HG02610 (cell line): ENCODE data around the gene SCRN3.
"Not testable (repeated sequence)": the region's sequence is repeated elsewhere in the genome, so short reads cannot be mapped to it uniquely, and the experiment has no call there.

Experiments used
- ATAC-seq: cut with Tn5 transposase; IDR thresholded peaks from one replicate; pipeline ENCODE4 v1.9.1; 2021; ENCODE audit warnings: mild to moderate bottlenecking, moderate library complexity; ENCODE audit not compliant: unreplicated experiment

SCRN3 gene, protein sequence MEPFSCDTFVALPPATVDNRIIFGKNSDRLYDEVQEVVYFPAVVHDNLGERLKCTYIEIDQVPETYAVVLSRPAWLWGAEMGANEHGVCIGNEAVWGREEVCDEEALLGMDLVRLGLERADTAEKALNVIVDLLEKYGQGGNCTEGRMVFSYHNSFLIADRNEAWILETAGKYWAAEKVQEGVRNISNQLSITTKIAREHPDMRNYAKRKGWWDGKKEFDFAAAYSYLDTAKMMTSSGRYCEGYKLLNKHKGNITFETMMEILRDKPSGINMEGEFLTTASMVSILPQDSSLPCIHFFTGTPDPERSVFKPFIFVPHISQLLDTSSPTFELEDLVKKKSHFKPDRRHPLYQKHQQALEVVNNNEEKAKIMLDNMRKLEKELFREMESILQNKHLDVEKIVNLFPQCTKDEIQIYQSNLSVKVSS

DNA sequence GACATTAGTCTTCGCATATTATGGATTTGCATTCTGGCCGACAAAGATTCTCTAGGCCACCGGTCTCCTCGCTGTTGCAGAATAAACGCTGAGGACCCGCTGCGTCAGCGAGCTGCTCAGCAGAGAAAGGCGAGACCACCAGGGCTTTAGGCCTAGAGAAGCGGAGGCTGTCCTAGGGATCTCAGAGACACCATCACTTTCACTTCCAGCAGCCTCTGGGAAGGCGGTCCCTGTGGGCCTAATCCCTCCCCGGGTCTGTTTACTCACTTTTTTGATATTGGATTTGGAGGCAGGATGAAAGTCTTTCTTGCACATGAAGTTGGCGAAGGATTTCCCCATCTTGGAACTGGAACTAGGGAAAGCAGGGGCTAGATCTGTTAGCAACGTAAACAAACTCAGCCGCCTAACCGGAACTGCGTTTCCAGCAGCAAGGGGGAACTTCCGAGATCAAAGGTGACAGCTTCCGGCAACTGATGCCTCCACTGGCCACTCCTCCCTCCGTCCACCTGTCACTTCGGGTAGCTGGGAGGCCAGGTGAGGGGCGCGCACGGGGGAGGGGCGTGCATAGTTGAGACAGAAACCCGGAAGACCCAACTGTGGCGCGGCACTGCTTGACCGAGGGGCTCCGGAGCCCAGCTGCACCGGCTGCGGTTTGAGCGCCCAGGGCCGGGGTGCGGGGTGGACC, at the start of gene SCRN3:
Gene SCRN3 (plus strand): TSS at position 447 of the 685 bp plus-strand sequence. CDS start 2,554 bp downstream, outside the sequence.
- ATAC-seq: peak; percentile 94

DNA sequence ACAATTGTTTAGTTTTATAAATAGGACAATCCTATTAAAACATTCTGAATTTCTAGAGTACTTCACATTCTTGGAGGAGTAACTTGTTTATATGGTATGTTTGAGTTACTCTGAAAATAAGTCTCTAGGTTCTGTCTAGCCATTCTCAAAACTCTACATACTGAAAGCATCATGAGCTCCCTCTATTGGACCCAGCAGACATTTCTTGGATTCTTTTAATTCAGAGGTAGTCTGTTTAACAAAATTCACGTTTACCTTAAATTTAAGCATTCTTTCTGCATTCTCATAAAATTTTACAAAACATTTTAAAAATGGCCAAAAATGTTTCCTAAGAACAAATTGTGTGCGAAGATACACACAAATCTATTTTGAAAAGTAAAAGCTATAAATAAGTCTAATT, 45.5 kb upstream of the SCRN3 start:
- no peak for ATAC-seq

DNA sequence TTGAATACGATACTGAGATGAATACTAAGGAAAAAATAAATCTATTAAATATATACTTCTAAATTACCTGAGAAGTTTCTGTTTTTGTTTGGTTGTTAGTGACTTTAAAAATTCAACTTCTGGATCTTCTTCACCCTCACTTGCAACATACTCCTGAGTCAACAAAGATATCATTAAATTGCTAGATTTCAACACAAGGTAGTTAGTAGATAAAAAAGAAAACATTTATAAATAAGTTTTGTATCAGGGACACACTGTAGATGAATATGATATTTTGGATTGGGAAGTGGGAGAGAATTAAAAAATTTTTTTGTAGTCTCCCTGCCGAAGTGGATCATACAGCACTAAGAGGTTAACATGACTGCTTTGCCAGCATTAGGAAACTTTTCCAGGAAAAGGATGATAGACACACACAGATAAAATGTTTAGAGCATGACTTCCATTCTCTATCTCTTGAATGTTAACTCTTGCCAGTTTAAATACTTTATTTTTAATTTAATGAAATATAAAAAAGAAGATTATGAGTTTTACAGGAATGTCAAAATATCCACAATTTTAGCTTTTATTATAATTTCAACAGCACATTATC, 44.8 kb upstream of the SCRN3 start:
- ATAC-seq: no peak

DNA sequence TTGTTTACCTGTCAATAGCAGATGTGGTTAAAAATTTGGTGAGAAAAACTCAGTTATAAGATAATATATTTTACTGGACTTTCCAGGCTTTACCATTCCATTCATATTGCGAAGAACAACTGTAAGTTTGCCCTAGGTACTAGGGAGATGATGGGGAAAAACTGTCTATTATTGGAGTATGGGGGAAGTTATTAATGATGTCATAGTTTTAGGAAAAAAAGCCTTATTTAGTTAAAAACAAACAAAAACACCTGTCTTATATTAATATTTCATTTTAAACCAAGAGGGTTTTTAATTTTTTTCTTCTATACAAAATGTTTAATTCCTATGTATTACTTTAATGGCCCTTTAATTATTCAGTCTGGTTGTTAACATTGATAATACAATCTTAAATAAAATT, 42.5 kb upstream of the SCRN3 start:
- ATAC-seq: no peak

DNA sequence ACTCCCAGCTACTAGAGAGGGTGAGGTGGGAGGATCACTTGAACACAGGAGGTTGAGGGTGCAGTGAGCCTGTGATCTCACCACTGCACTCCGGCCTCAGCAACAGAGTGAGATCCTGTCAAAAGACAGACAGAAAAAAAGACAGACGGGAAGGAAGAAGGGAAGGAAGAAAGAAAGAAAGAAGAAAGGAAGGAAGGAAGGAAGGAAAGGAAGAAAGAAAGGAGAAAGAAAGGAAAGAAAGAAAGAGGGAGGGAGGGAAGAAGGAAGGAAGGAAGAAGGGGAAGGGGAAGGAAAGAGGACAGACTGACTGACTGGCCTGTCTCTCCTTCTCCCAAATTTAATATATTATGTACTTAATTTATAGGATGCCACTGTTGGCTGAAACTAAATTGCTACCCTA, 39.2 kb upstream of the SCRN3 start:
- no peak for ATAC-seq

DNA sequence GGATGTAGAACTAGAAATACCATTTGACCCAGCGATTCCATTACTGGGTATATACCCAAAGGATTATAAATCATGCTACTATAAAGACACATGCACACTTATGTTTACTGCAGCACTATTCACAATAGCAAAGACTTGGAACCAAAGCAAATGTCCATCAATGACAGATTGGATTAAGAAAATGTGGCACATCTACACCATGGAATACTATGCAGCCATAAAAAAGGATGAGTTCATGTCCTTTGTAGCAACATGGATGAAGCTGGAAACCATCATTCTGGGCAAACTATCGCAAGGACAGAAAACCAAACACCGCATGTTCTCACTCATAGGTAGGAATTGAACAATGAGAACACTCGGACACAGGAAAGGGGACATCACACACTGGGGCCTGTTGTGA, 35.9 kb upstream of the SCRN3 start:
- not testable (repeated sequence) for ATAC-seq

DNA sequence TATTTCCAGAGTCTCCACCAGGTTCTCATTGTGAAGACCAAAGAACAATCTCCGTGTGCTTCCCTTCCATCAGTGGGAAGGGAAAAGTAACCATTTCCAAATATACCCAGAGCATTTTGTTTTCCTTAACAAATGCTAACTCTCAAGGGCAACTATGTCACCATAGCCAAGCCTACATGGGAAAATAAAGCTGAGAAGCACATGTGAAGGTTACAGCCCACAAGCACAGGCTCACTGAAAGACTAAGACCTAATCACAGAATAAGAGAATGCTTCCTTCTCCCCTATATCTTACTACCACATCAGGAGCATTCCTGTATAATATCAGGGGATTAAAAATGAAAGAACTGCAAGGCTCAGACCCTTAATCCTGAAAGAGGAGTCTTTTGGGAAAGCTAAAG, 32.6 kb upstream of the SCRN3 start:
- ATAC-seq: no peak

DNA sequence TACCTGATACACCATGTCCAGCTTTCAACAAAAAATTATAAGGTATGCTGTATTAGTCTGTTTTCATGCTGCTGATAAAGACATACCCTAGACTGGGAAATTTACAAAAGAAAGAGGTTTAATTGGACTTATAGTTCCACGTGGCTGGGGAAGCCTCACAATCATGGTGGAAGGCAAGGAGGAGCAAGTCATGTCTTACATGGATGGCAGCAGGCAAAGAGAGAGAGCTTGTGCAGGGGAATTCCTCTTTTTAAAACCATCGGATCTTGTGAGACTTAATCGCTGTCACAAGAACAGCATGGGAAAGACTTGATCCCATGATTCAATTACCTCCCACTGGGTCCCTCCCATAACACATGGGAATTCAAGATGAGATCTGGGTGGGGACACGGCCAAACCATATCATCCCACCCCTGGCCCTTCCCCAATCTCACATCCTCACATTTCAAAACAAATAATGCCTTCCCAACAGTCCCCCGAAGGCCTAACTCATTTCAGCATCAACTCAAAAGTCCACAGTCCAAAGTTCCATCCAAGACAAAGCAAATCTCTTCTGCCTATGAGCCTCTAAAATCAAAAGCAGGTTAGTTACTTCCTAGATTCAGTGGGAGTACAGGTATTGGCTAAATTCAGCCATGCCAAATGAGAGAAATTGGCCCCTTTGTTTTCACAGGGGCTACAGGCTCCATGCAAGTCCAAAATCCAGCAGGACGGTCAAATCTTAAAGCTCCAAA, 31.9 kb upstream of the SCRN3 start:
- ATAC-seq: not testable (repeated sequence)

DNA sequence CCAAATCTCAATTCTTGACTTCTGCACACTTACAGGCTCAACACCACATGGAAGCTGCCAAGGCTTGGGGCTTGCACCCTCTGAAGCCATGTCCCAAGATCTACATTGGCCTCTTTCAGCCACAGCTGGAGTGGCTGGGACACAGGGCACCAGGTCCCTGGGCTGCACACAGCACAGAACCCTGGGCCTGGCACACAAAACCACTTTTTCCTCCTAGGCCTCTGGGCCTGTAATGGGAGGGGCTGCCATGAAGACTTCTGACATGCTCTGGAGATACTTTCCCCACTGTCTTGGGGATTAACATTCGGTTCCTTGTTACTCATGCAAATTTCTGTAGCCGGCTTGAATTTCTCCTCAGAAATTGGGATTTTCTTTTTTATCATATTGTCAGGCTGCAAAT, 30.9 kb upstream of the SCRN3 start:
- no peak for ATAC-seq

DNA sequence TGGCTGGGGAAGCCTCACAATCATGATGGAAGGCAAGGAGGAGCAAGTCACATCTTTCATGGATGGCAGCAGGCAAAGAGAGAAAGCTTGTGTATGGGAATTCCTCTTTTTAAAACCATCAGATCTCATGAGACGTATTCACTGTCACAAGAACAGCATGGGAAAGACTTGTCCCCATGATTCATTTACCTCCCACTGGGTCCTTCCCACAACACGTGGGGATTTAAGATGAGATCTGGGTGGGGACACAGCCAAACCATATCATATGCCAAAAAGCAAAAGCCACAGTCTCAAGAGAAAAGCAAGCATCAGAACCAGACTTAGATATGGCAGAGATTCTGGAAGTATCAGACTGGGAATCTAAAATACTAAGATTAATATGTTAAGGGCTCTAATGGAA, 30.0 kb upstream of the SCRN3 start:
- no peak for ATAC-seq

DNA sequence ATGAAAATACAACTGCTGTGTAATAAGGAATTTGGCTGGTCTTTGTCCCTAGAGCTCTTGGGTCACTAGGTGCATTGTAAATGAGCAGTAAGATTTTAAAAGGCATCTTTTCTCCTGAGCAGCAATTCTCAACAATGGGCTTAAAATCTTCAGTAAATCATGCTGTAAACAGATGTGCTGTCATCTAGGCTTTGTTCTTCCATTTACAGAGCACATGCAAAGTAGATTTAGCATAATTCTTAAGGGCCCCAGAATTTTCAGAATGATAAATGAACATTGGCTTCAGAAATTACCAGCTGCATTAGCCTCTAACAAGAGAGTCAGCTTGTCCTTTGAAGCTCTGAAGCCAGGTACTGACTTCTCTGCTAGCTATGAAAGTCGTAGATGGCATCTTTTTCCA, 26.8 kb upstream of the SCRN3 start:
- ATAC-seq: no peak

DNA sequence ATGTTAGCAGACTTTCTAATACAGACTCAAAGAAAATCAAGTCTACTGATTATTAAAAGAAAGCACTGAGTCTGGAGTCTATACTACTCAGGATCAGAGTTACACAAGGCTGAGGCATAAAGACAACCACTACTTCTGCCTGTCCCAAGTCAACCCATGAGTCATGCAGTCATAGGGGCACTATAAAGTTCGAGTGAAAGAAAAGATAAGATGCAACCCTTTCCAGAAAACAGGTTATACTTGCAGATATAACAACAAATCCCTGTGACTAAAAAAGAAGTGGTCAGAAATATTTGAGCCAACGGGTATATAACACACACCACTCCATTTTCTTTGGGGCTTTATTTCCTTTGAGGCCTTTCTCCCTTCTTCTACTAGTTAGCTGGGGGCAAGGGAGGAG, 18.6 kb upstream of the SCRN3 start:
- ATAC-seq: no peak

DNA sequence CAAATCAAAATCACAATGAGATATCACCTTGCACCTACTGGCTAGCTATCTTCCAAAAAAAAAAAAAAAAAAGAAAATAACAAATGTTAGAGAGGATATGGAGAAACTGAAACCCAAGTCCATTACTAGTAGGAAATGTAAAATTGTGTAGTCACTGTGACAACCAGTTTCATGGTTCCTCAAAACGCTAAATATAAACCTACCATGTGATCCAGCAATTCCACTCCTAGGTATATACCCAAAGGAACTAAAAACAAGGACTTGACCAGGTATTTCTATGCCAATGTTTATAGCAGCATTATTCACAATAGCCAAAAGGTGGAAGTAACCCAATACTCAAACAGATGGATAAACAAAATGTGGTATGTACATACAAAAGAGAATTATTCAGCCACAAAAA, 11.7 kb upstream of the SCRN3 start:
- no peak for ATAC-seq

DNA sequence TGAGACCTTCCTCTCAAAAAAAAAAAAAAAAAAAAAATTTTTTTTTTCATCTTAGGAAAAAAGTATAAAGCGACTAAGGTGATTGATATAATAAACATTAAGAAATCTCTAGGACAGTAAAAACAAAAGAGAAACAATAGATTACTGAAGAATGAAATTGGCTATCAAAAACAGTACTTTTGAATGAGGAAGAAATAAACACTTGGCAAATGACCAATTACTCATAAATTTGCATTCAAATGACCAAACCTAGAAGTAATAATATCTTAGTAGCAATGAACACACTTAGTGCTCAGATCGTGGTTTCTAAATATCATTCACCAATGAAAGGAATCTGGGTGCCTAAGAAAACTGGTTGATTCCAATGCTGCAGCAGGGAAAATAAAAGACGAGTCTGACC, 10.3 kb upstream of the SCRN3 start:
- ATAC-seq: no peak

DNA sequence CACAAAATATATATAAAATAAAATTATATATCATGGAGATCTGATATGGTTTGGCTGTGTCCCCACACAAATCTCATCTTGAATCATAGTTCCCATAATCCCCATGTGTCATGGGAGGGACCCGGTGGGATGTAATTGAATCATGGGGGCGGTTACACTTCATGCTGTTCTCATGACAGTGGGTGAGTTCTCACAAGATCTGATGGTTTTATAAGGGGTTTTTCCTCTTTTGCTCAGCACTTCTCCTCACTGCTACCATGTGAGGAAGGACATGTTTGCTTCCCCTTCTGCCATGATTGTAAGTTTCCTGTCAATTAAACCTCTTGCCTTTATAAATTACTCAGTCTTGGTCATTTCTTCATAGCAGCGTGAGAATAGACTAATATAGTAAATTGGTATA, 6.8 kb upstream of the SCRN3 start:
- ATAC-seq: not testable (repeated sequence)

DNA sequence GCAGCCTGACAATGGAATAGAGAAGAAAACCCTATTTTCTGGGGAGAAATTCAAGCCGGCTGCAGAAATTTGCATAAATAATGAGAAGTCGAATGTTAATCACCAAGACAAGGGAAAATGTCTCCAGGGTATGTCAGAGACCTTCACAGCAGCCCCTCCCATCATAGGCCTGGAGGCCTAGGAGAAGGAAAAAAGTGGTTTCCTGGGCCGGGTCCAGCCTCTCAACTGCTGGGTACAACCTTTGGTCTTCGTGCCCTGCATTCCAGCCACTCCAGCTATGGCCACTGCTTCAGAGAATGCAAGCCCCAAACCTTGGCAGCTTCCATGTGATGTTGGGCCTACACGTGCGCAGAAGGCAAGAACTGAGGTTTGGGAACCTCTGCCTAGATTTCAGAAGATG, 6.0 kb upstream of the SCRN3 start:
- ATAC-seq: no peak

DNA sequence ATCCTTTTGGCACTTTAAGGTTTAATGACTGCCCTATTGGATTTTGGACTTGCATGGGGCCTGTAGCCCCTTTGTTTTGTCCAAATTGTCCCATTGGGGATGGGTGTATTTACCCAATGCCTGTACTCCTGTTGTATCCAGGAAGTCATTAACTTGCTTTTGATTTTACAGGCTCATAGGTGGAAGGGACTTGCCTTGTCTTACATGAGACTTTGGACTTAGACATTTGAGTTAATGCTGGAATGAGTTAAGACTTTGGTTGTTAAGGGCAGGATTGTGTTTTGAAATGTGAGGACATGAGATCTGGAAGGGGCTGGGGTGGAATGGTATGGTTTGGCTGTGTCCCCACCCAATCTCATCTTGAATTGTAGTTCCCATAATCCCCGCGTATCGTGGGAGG, 5.2 kb upstream of the SCRN3 start:
- not testable (repeated sequence) for ATAC-seq

DNA sequence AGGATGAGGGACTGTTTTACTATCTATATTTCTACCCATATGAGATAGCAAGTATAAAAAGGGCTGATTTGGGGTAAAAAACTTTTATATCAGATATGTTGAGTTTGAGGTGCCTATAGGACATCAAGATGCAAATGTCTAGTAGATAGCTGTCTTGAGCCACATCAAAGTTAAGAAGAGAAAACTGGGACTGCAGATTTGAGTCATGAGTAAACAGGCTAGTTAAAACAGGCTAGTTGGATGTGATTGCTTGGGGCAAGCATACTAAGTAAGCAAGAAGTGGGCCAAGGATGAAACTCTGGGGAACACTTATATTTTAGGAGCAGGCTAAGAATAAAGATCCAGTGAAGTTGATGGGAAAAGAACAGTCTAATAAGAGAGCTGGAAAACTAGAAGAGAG, 2.8 kb upstream of the SCRN3 start:
- peak; percentile 61 for ATAC-seq

DNA sequence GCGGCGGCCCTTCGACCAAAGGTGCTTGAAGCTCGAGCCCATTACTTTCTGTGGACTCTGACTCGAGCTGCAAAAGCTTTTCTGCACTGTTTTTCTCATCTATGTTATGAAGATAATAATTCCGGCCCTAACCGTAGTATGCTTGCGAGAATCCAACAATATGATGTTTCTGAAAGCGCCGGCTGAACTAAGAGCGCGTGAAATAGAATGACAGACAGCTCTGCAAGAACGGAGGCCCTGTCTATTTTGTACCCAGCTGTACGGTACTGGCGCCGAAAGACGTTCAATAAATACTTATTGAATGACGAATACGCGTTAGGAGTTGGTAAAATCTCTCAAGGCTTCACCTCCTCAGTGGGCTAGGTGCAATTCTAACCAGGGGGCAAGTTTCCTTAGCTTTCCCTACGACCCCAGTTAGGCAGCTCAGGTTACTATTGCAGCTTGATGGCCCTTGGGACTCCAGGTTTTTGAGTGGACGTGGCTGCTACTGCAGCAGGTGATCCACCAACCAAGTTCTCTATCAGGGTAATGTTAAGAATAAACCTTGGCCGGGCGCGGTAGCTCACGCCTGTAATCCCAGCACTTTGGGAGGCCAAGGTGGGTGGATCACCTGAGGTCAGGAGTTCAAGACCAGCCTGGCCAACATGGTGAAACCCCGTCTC, 570 bp downstream of the SCRN3 start:
- peak; percentile 20 for ATAC-seq

DNA sequence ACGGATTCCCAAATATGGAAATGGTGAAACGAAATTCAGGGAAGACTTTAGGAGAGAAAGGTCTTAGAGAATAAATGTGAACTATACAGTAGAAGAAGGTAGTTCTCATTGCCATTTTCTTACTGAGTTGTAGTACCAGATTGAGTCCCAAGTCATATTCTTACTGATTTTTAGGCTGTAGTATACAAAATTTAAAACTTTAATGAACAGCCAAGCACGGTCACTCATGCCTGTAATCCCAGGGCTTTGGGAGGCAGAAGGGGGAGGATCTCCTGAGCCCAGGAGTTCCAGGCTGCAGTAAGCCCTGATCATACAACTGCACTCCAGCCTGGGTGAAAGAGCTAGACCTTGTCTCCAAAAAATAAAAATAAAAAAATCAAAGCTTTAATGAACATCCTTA, 2.2 kb downstream of the SCRN3 start:
- no peak for ATAC-seq

DNA sequence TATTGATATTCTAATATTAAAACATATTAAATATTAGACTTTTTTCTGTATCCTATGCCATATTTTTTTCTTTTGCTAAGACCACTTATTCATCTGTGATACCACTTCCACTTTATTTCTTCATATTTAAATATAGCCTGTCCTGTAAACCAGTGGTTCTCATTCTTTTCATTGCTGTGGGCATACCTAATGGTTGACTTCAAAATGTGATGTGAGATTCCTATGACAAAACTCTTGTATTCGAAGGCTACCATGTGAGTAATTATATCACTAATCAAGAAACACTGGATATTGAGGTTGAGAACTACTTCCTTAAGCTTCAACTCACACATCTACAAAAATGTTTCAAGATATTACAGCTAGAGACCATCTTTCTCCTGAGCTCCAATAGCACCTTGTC, 3.6 kb downstream of the SCRN3 start:
- no peak for ATAC-seq
